ENCODE results near the gene PROM1. TPM values are rescaled to one million over a fixed set of nuclear protein-coding genes. Genes with fewer than 3 reads are reported as not detected.
A peak's percentile ranks its signal among the peaks of the same experiment; 100 is the strongest.

PROM1 gene
- total RNA-seq, 6 donors from 2014 or later = 1.6 to 43.6 (median 4.3) TPM

- WGBS, 2 donors = 21 to 22% methylated on average over 17 of the region's 17 CpGs
- DNase-seq (no peak), ATAC-seq (ENCODE audit: low FRiP score in 2 of 2) (no peak)
- TF ChIP-seq POLR2A (IDR thresholded peaks at IDR 0.05) = no peak
- TF ChIP-seq CTCF (IDR thresholded peaks at IDR 0.05) = no peak
- TF ChIP-seq POLR2AphosphoS5 (IDR thresholded peaks at IDR 0.05) = no peak
- no peak for TF ChIP-seq EP300 (IDR thresholded peaks at IDR 0.05)
- Histone ChIP-seq H3K36me3 (no peaks in the 10 kb centered on the region), H3K27me3 (peaks cover 0 to 22% (median 11%) of the 10 kb centered on the region in 4 donors), H3K9me3 (no peaks in the 10 kb centered on the region), H3K4me3 (peak overlapping the region in 3 of 4 donors; percentile 34 to 47 (median 47)), H3K4me1 (peaks cover 18 to 33% (median 21%) of the 10 kb centered on the region in 4 donors), H3K27ac (no peak overlapping the region)
Observed at GRCh38 chr4:16082041-16082425, 1.8 kb downstream of the PROM1 start.

- no peak for DNase-seq
Observed at GRCh38 chr4:16079046-16079445, 4.8 kb downstream of the PROM1 start.

GRCh38 chr4:16078195-16078760, 5.5 kb downstream of the PROM1 start:
- Histone ChIP-seq H3K27me3 (peaks cover 0 to 16% (median 5%) of the 10 kb centered on the region in 4 donors), H3K4me1 (peaks cover 12 to 25% (median 15%) of the 10 kb centered on the region in 4 donors)
- WGBS, 2 donors = 53 to 58% methylated on average over 4 of the region's 4 CpGs

More at GRCh38 chr4:16079046-16079445, 4.8 kb downstream of the PROM1 start:
- no peaks in the 10 kb centered on the region for H3K36me3 ChIP-seq
- no peak for TF ChIP-seq CTCF (IDR thresholded peaks at IDR 0.05)
- TF ChIP-seq POLR2AphosphoS5 (IDR thresholded peaks at IDR 0.05) = no peak
- no peak for TF ChIP-seq POLR2A (IDR thresholded peaks at IDR 0.05)
- no peak for TF ChIP-seq EP300 (IDR thresholded peaks at IDR 0.05)
- 29 to 38% methylated on average over 1 of the region's 1 CpG for WGBS, 2 donors
- peaks cover 18 to 33% (median 21%) of the 10 kb centered on the region in 4 donors for H3K4me1 ChIP-seq
- peaks cover 0 to 22% (median 11%) of the 10 kb centered on the region in 4 donors for H3K27me3 ChIP-seq
- no peak for ATAC-seq (ENCODE audit: low FRiP score in 2 of 2)
- no peaks in the 10 kb centered on the region for H3K9me3 ChIP-seq
- no peak overlapping the region for H3K4me3 ChIP-seq
- H3K27ac ChIP-seq = no peak overlapping the region

GRCh38 chr4:16077786-16078185, 6.0 kb downstream of the PROM1 start:
- Histone ChIP-seq H3K36me3 (no peaks in the 10 kb centered on the region), H3K9me3 (no peaks in the 10 kb centered on the region), H3K27me3 (peaks cover 0 to 11% (median 4%) of the 10 kb centered on the region in 4 donors), H3K4me3 (no peak overlapping the region), H3K27ac (no peak overlapping the region), H3K4me1 (peaks cover 7 to 21% (median 10%) of the 10 kb centered on the region in 4 donors)
- TF ChIP-seq CTCF (IDR thresholded peaks at IDR 0.05) (no peak), EP300 (IDR thresholded peaks at IDR 0.05) (no peak), POLR2A (IDR thresholded peaks at IDR 0.05) (no peak), POLR2AphosphoS5 (IDR thresholded peaks at IDR 0.05) (no peak)
- ATAC-seq (ENCODE audit: low FRiP score in 2 of 2) = no peak
- whole genome bisulfite sequencing, 2 donors = 69 to 72% methylated on average over 4 of the region's 4 CpGs
- no peak for DNase-seq

More at GRCh38 chr4:16078195-16078760, 5.5 kb downstream of the PROM1 start:
- no peaks in the 10 kb centered on the region for H3K36me3 ChIP-seq
- no peaks in the 10 kb centered on the region for H3K9me3 ChIP-seq
- TF ChIP-seq POLR2A (IDR thresholded peaks at IDR 0.05) (no peak), POLR2AphosphoS5 (IDR thresholded peaks at IDR 0.05) (no peak), EP300 (IDR thresholded peaks at IDR 0.05) (no peak), CTCF (IDR thresholded peaks at IDR 0.05) (no peak)
- H3K4me3 ChIP-seq = no peak overlapping the region
- DNase-seq (no peak), ATAC-seq (ENCODE audit: low FRiP score in 2 of 2) (no peak)
- H3K27ac ChIP-seq = no peak overlapping the region
